Karpas-422 (cell line): Measurements from ENCODE around the gene CHDH. TPM values are rescaled to one million over a fixed set of nuclear protein-coding genes. Genes with fewer than 3 reads are reported as not detected.

Experiments used
- DNase-seq: peaks from one replicate; pipeline ENCODE4 v3.0.0-alpha.2; 2015
- H2AFZ ChIP-seq: fragments of 200-600 bp; sonication (generic); 2 replicates; pipeline ENCODE4 v1.6.1; 2014; ENCODE audit warnings: antibody characterized with exemption, low read length, mixed read lengths
- H3K27ac ChIP-seq: fragments of 200-600 bp; sonication (generic); 2 replicates; pipeline ENCODE4 v1.5.1; 2014; ENCODE audit warnings: mild to moderate bottlenecking, low read length, moderate library complexity
- H3K27me3 ChIP-seq: fragments of 200-600 bp; sonication (generic); 2 replicates; pipeline ENCODE4 v1.6.1; 2014; ENCODE audit warnings: low read length, mixed read lengths
- H3K36me3 ChIP-seq: fragments of 200-600 bp; sonication (generic); 2 replicates; pipeline ENCODE4 v1.6.1; 2014; ENCODE audit warnings: low read length, mixed read lengths; ENCODE audit not compliant: insufficient read depth
- H3K4me1 ChIP-seq: fragments of 200-600 bp; sonication (generic); 2 replicates; pipeline ENCODE4 v1.6.1; 2014; ENCODE audit warnings: mild to moderate bottlenecking, low read length, mixed read lengths
- H3K4me2 ChIP-seq: fragments of 200-600 bp; sonication (generic); 2 replicates; pipeline ENCODE4 v1.6.1; 2014; ENCODE audit warnings: low read length, low read depth, mild to moderate bottlenecking; ENCODE audit not compliant: poor library complexity, severe bottlenecking
- H3K4me3 ChIP-seq: fragments of 200-600 bp; sonication (generic); 2 replicates; pipeline ENCODE4 v1.5.1; 2014; ENCODE audit warnings: mild to moderate bottlenecking, antibody characterized with exemption, low read length, mixed read lengths
- H3K79me2 ChIP-seq: fragments of 200-600 bp; sonication (generic); 2 replicates; pipeline ENCODE4 v1.6.1; 2014; ENCODE audit warnings: mild to moderate bottlenecking, low read length, mixed read lengths
- H3K9ac ChIP-seq: fragments of 200-600 bp; sonication (generic); 2 replicates; pipeline ENCODE4 v1.6.0; 2014; ENCODE audit warnings: low read length
- H3K9me2 ChIP-seq: fragments of 200-600 bp; sonication (generic), shearing (Covaris generic); replicated peaks from 2 replicates; pipeline ENCODE4 v1.6.0; 2014; ENCODE audit warnings: mild to moderate bottlenecking, low read length, moderate library complexity; ENCODE audit not compliant: insufficient read depth
- H3K9me3 ChIP-seq: fragments of 300-700, 200-600 bp; sonication (generic); 2 replicates; pipeline ENCODE4 v1.6.1; 2014; ENCODE audit warnings: low read length, mixed read lengths
- H4K20me1 ChIP-seq: fragments of 200-600 bp; sonication (generic); 2 replicates; pipeline ENCODE4 v1.6.1; 2014; ENCODE audit warnings: mild to moderate bottlenecking, antibody characterized with exemption, low read length, low read depth; ENCODE audit not compliant: insufficient read depth
- total RNA-seq: library from RNA; depleted of rRNA; stranded (reverse); fragments of >200 nt; shearing (Covaris generic); gene quantifications from 2 replicates; pipeline ENCODE4 v1.2.3, GENCODE V29; 2014; ENCODE audit warnings: low replicate concordance

Gene CHDH
- total RNA-seq, 1 experiment from 2014 or later, result not detected

- Histone ChIP-seq H3K79me2 (no peaks in the 10 kb centered on the region), H2AFZ (no peak overlapping the region), H3K9ac (no peak overlapping the region), H3K4me2 (no peak overlapping the region), H3K36me3 (no peaks in the 10 kb centered on the region), H3K9me3 (no peaks in the 10 kb centered on the region), H4K20me1 (no peaks in the 10 kb centered on the region), H3K27me3 (no peaks in the 10 kb centered on the region), H3K4me3 (no peak overlapping the region), H3K4me1 (no peaks in the 10 kb centered on the region), H3K9me2 (no peaks in the 10 kb centered on the region), H3K27ac (no peak overlapping the region)
- DNase-seq, result no peak
These were observed 21.4 kb downstream of the CHDH start for GRCh38 chr3:53824795-53825194.

- Histone ChIP-seq H3K27me3 (no peaks in the 10 kb centered on the region), H3K9me2 (no peaks in the 10 kb centered on the region), H3K79me2 (no peaks in the 10 kb centered on the region), H2AFZ (no peak overlapping the region), H3K4me2 (no peak overlapping the region), H3K4me1 (no peaks in the 10 kb centered on the region), H3K36me3 (no peaks in the 10 kb centered on the region), H3K9ac (no peak overlapping the region), H3K27ac (no peak overlapping the region), H3K9me3 (no peaks in the 10 kb centered on the region), H3K4me3 (no peak overlapping the region), H4K20me1 (no peaks in the 10 kb centered on the region)
- DNase-seq, result no peak
These were observed 22.1 kb downstream of the CHDH start for GRCh38 chr3:53823956-53824657.

GRCh38 chr3:53823026-53823955 is 22.9 kb downstream of the CHDH start:
- H3K79me2 ChIP-seq, result no peaks in the 10 kb centered on the region
- no peak overlapping the region for H3K4me3 ChIP-seq
- H3K9ac ChIP-seq, result no peak overlapping the region
- H3K4me1 ChIP-seq, result no peaks in the 10 kb centered on the region
- H3K27me3 ChIP-seq, result no peaks in the 10 kb centered on the region
- H3K27ac ChIP-seq, result no peak overlapping the region
- no peaks in the 10 kb centered on the region for H3K36me3 ChIP-seq
- no peaks in the 10 kb centered on the region for H3K9me2 ChIP-seq
- H4K20me1 ChIP-seq, result no peaks in the 10 kb centered on the region
- no peak for DNase-seq
- no peak overlapping the region for H2AFZ ChIP-seq
- no peak overlapping the region for H3K4me2 ChIP-seq
- no peaks in the 10 kb centered on the region for H3K9me3 ChIP-seq

- Histone ChIP-seq H3K4me3 (no peak overlapping the region), H2AFZ (no peak overlapping the region), H3K9ac (no peak overlapping the region), H4K20me1 (no peaks in the 10 kb centered on the region), H3K27ac (no peak overlapping the region), H3K4me1 (no peaks in the 10 kb centered on the region), H3K9me3 (no peaks in the 10 kb centered on the region), H3K79me2 (no peaks in the 10 kb centered on the region), H3K4me2 (no peak overlapping the region), H3K9me2 (no peaks in the 10 kb centered on the region), H3K27me3 (no peaks in the 10 kb centered on the region), H3K36me3 (no peaks in the 10 kb centered on the region)
- DNase-seq, result no peak
These were observed 23.9 kb downstream of the CHDH start for GRCh38 chr3:53822331-53822741.

- Histone ChIP-seq H3K79me2 (no peaks in the 10 kb centered on the region), H2AFZ (no peak overlapping the region), H3K4me2 (no peak overlapping the region), H3K27ac (no peak overlapping the region), H3K9me2 (no peaks in the 10 kb centered on the region), H4K20me1 (no peaks in the 10 kb centered on the region), H3K4me1 (no peaks in the 10 kb centered on the region), H3K9me3 (no peaks in the 10 kb centered on the region), H3K4me3 (no peak overlapping the region), H3K9ac (no peak overlapping the region), H3K27me3 (no peaks in the 10 kb centered on the region), H3K36me3 (no peaks in the 10 kb centered on the region)
- DNase-seq, result no peak
These were observed 24.5 kb downstream of the CHDH start for GRCh38 chr3:53821631-53822121.

GRCh38 chr3:53820756-53821580 is 25.3 kb downstream of the CHDH start:
- no peaks in the 10 kb centered on the region for H3K27me3 ChIP-seq
- H2AFZ ChIP-seq, result no peak overlapping the region
- H3K9me3 ChIP-seq, result no peaks in the 10 kb centered on the region
- H3K4me2 ChIP-seq, result no peak overlapping the region
- no peaks in the 10 kb centered on the region for H3K36me3 ChIP-seq
- no peak overlapping the region for H3K27ac ChIP-seq
- no peak overlapping the region for H3K9ac ChIP-seq
- H4K20me1 ChIP-seq, result no peaks in the 10 kb centered on the region
- H3K9me2 ChIP-seq, result no peaks in the 10 kb centered on the region
- no peak overlapping the region for H3K4me3 ChIP-seq
- no peak for DNase-seq
- no peaks in the 10 kb centered on the region for H3K4me1 ChIP-seq
- H3K79me2 ChIP-seq, result no peaks in the 10 kb centered on the region

- Histone ChIP-seq H3K4me2 (no peak overlapping the region), H2AFZ (no peak overlapping the region), H3K27ac (no peak overlapping the region), H3K27me3 (no peaks in the 10 kb centered on the region), H3K4me1 (no peaks in the 10 kb centered on the region), H3K79me2 (no peaks in the 10 kb centered on the region), H3K36me3 (no peaks in the 10 kb centered on the region), H3K9me3 (no peaks in the 10 kb centered on the region), H3K4me3 (no peak overlapping the region), H4K20me1 (no peaks in the 10 kb centered on the region), H3K9ac (no peak overlapping the region), H3K9me2 (no peaks in the 10 kb centered on the region)
- no peak for DNase-seq
These were observed 26.1 kb downstream of the CHDH start for GRCh38 chr3:53820084-53820483.
